K562 (cell line): Measurements from ENCODE around the gene ABHD8. TPM values are rescaled to one million over a fixed set of nuclear protein-coding genes. Genes with fewer than 3 reads are reported as not detected.
A peak's percentile ranks its signal among the peaks of the same experiment; 100 is the strongest.

Experiments
- ADNP ChIP-seq: fragments of 200-800 bp; sonication (Bioruptor generic); IDR thresholded peaks from 2 replicates; pipeline ENCODE4 v1.6.1; 2016; ENCODE audit warnings: missing genetic modification characterization, missing compliant biosample characterization
- CCNT2 ChIP-seq: IDR thresholded peaks from 2 replicates; pipeline ENCODE4 v1.6.1; 2011; ENCODE audit warnings: borderline replicate concordance, low read depth, mild to moderate bottlenecking, moderate library complexity, mixed read lengths, low read length; ENCODE audit not compliant: insufficient read length; ENCODE audit errors: extremely low read depth
- CREBBP ChIP-seq: IDR thresholded peaks from one replicate; pipeline ENCODE4 v1.6.1; 2012; ENCODE audit warnings: low read depth, mild to moderate bottlenecking, control low read depth, inconsistent platforms, low read length
- ELF1 ChIP-seq: fragments of 200-800 bp; sonication (Bioruptor generic); IDR thresholded peaks from 2 replicates; pipeline ENCODE4 v1.6.1; 2016; ENCODE audit warnings: missing genetic modification characterization, missing compliant biosample characterization
- ESRRB ChIP-seq: fragments of 250-450 bp; sonication (Bioruptor Pico); IDR thresholded peaks from 2 replicates; pipeline ENCODE4 v1.5.0; 2020; ENCODE audit warnings: mild to moderate bottlenecking, moderate library complexity, borderline replicate concordance
- FOS ChIP-seq: IDR thresholded peaks from 3 replicates; pipeline ENCODE4 v1.6.1; 2011; ENCODE audit not compliant: insufficient read length; ENCODE audit errors: extremely low read depth
- GTF2A2 ChIP-seq: IDR thresholded peaks from 2 replicates; pipeline ENCODE4 v1.6.1; 2016; ENCODE audit warnings: mild to moderate bottlenecking, missing genetic modification characterization, missing compliant biosample characterization
- KDM5B ChIP-seq: fragments of 200-600 bp; sonication (generic); IDR thresholded peaks from 2 replicates; pipeline ENCODE4 v1.6.1; 2012; ENCODE audit warnings: low read depth, mild to moderate bottlenecking, moderate library complexity, low read length, control low read depth, inconsistent platforms; ENCODE audit not compliant: insufficient replicate concordance
- MTA2 ChIP-seq: fragments of 450-650 bp; IDR thresholded peaks from 2 replicates; pipeline ENCODE4 v1.6.1; 2016; ENCODE audit warnings: low read depth
- MXI1 ChIP-seq: IDR thresholded peaks from 2 replicates; pipeline ENCODE4 v1.6.1; 2011; ENCODE audit warnings: low read depth, mild to moderate bottlenecking, improper control_type of control experiment, low read length
- NBN ChIP-seq: fragments of 450-650 bp; IDR thresholded peaks from 2 replicates; pipeline ENCODE4 v1.6.1; 2016; ENCODE audit warnings: low read depth, mild to moderate bottlenecking
- PATZ1 ChIP-seq: fragments of 250-450 bp; sonication (Bioruptor Pico); IDR thresholded peaks from 2 replicates; pipeline ENCODE4 v1.5.0; 2020; ENCODE audit warnings: mild to moderate bottlenecking, borderline replicate concordance
- PML ChIP-seq: IDR thresholded peaks from 2 replicates; pipeline ENCODE4 v1.6.1; 2012; ENCODE audit warnings: low read length, inconsistent platforms
- PTRF ChIP-seq: fragments of 450-650 bp; IDR thresholded peaks from 2 replicates; pipeline ENCODE4 v1.6.1; 2016; ENCODE audit warnings: mild to moderate bottlenecking, missing genetic modification characterization, missing compliant biosample characterization
- PURB ChIP-seq: sonication (generic); formaldehyde crosslinking; IDR thresholded peaks from 2 replicates; pipeline ENCODE4 v1.9.0; 2021; ENCODE audit warnings: low read depth, mild to moderate bottlenecking, missing genetic modification reagents
- RBM22 ChIP-seq: fragments of 200-400 bp; formaldehyde crosslinking; IDR thresholded peaks from 2 replicates; pipeline ENCODE4 v1.6.1; 2018; ENCODE audit warnings: low read length, low read depth; ENCODE audit not compliant: poor library complexity, severe bottlenecking
- RBM39 ChIP-seq: fragments of 200-400 bp; formaldehyde crosslinking; optimal IDR thresholded peaks from 2 replicates; pipeline ENCODE3; 2018; ENCODE audit warnings: low read depth, low read length
- SP2 ChIP-seq: IDR thresholded peaks from 2 replicates; pipeline ENCODE4 v1.6.1; 2011; ENCODE audit warnings: mild to moderate bottlenecking, low read depth, low read length, moderate library complexity; ENCODE audit not compliant: poor library complexity, severe bottlenecking; ENCODE audit errors: extremely low read depth
- SRSF7 ChIP-seq: fragments of 200-400 bp; formaldehyde crosslinking; optimal IDR thresholded peaks from 2 replicates; pipeline ENCODE3; 2017; ENCODE audit warnings: mild to moderate bottlenecking, low read depth, low read length
- STAT5B ChIP-seq: fragments of 250-450 bp; sonication (Bioruptor Pico); IDR thresholded peaks from 2 replicates; pipeline ENCODE4 v1.8.0; 2021; ENCODE audit warnings: mild to moderate bottlenecking, inconsistent platforms
- TARDBP ChIP-seq: fragments of 450-650 bp; IDR thresholded peaks from 2 replicates; pipeline ENCODE4 v1.6.1; 2016
- ZHX1 ChIP-seq: fragments of 150-350 bp; conservative IDR thresholded peaks from 2 replicates; pipeline ENCODE4 v1.6.1; 2014; ENCODE audit warnings: low read length
- ZNF121 ChIP-seq: sonication (generic); formaldehyde crosslinking; conservative IDR thresholded peaks from 2 replicates; pipeline ENCODE4 v1.8.0; 2022; ENCODE audit warnings: missing genetic modification reagents
- ZNF224 ChIP-seq: sonication (generic); formaldehyde crosslinking; IDR thresholded peaks from 2 replicates; pipeline ENCODE4 v1.8.0; 2022; ENCODE audit warnings: mild to moderate bottlenecking, missing genetic modification reagents
- polyA plus RNA-seq, 8 experiments: library from polyadenylated mRNA; depleted of rRNA in 4 of 8; stranded (reverse) in 5 of 8; unstranded in 3 of 8; fragments of >200 nt; fragmentation: Nextera tagmentation in 2 of 8; fragmentation: Illumina TruSeq in 1 of 8; extraction: Ambion mirVana in 2 of 8; extraction: Trizol in 1 of 8; gene quantifications; 2 replicates each; pipeline versions ENCODE4 v1.2.1 to v1.2.3, GENCODE V29; 2011 to 2014; ENCODE audit warnings: inconsistent platforms in 1 of 8, missing spikeins in 1 of 8
- total RNA-seq, 7 experiments: library from RNA; depleted of rRNA in 6 of 7; stranded (reverse); fragments of >200 nt in 6 of 7; fragmentation: Illumina TruSeq in 2 of 7; extraction: Trizol in 2 of 7; gene quantifications; 2 replicates each; pipeline versions ENCODE4 v1.2.1 to v1.2.3, GENCODE V29; 2011 to 2021; ENCODE audit warnings: low replicate concordance in 1 of 7

ABHD8 gene
- total and polyA plus RNA-seq, 9 of the 15 experiments (the other 6 are each of a cell fraction or from before 2014, with no cell fraction given) = 0.04 to 6.6 (median 2.0) TPM; not detected in 1

GRCh38 chr19:17334414-17335409 is 31.5 kb upstream of the ABHD8 start, which contains the start of gene ANO8 (continued):
- TF ChIP-seq CCNT2 = peak; percentile 95
- no peak for TF ChIP-seq CREBBP
- TF ChIP-seq ELF1 = no peak; the same call in 1 of the 2 replicates
- no peak for TF ChIP-seq ESRRB (CRISPR knock-in tag)
- peak; percentile 81 for TF ChIP-seq RBM22
- TF ChIP-seq SRSF7 = no peak
- TF ChIP-seq ZNF121 (CRISPR knock-in tag) = 0 out of 2 replicates have a peak, but pooled peaks have one; percentile 18
- TF ChIP-seq RBM39 = peak; percentile 54
- no peak for TF ChIP-seq PTRF
- TF ChIP-seq SP2 = peak; percentile 3
- peak; percentile 98 for TF ChIP-seq NBN
- peak; percentile 75 for TF ChIP-seq TARDBP
- no peak; the same call in 1 of the 2 replicates for TF ChIP-seq ADNP (tag)
- TF ChIP-seq ZHX1 = peak; percentile 58; the same call in 1 of the 2 replicates
- TF ChIP-seq KDM5B = peak; percentile 66
- TF ChIP-seq FOS = no peak
- TF ChIP-seq PML = no peak; the same call in 1 of the 2 replicates
- TF ChIP-seq GTF2A2 = no peak
- TF ChIP-seq PATZ1 (CRISPR knock-in tag) = no peak
- TF ChIP-seq ZNF224 (CRISPR knock-in tag) = no peak
- TF ChIP-seq MTA2 = no peak
- peak; percentile 62; the same call in 1 of the 2 replicates for TF ChIP-seq MXI1
- no peak for TF ChIP-seq STAT5B
- TF ChIP-seq PURB (CRISPR knock-in tag) = no peak
